Gastrocnemius medialis (tissue), 4 donors: Measurements from ENCODE around the gene ZFYVE26. TPM values are rescaled to one million over a fixed set of nuclear protein-coding genes. Genes with fewer than 3 reads are reported as not detected.

Experiments used
- ATAC-seq, 2 donors: fragments of 150-250 bp; one replicate each; pipeline ENCODE4 v1.9.1; 2016
- DNase-seq, 2 donors: peaks; one replicate each; pipeline ENCODE4 v3.0.0-alpha.2; 2019
- H3K27ac ChIP-seq, 4 donors: fragments of 200-600 bp; sonication (generic); 1 replicate in 1 of 4; 2 replicates in 3 of 4; pipeline ENCODE4 v1.5.1; 2016 to 2018; ENCODE audit warnings: mild to moderate bottlenecking in 2 of 4, moderate library complexity in 1 of 4
- H3K27me3 ChIP-seq, 3 donors: fragments of 200-600 bp; sonication (generic) in 2 of 3; 1 replicate in 1 of 3; 2 replicates in 2 of 3; pipeline versions ENCODE4 v1.5.1 to v1.6.0; 2016 to 2019; ENCODE audit warnings: mild to moderate bottlenecking in 1 of 3, moderate library complexity in 1 of 3
- H3K36me3 ChIP-seq, 2 donors: fragments of 200-600 bp; sonication (generic) in 1 of 2; one replicate each; pipeline ENCODE4 v1.5.1; 2017 to 2018
- H3K4me1 ChIP-seq, 2 donors: fragments of 200-600 bp; sonication (generic) in 1 of 2; one replicate each; pipeline ENCODE4 v1.5.1; 2016 to 2017; ENCODE audit warnings: mild to moderate bottlenecking in 2 of 2
- H3K4me3 ChIP-seq, 4 donors: fragments of 200-600 bp; sonication (generic) in 3 of 4; 1 replicate in 1 of 4; 2 replicates in 3 of 4; pipeline ENCODE4 v1.5.1; 2016 to 2019; ENCODE audit warnings: mild to moderate bottlenecking in 2 of 4
- H3K9me3 ChIP-seq, 3 donors: fragments of 200-600 bp; sonication (generic) in 2 of 3; 1 replicate in 1 of 3; 2 replicates in 2 of 3; pipeline ENCODE4 v1.5.1; 2016 to 2019
- CTCF ChIP-seq, 5 experiments: fragments of 450-650 bp in 3 of 5; fragments of 200-600 bp in 2 of 5; sonication (generic) in 2 of 5; IDR thresholded peaks in 4 of 5; conservative IDR thresholded peaks in 1 of 5; 1 replicate in 4 of 5; 2 replicates in 1 of 5; pipeline ENCODE4 v1.5.1; 2016 to 2019; ENCODE audit warnings: antibody characterized with exemption in 5 of 5, mild to moderate bottlenecking in 3 of 5, moderate library complexity in 3 of 5
- POLR2A ChIP-seq, 2 donors: fragments of 450-650 bp; IDR thresholded peaks; one replicate each; pipeline ENCODE4 v1.6.1; 2017; ENCODE audit warnings: antibody characterized with exemption in 2 of 2, mild to moderate bottlenecking in 2 of 2, moderate library complexity in 2 of 2
- in situ Hi-C, 4 donors: fragments of 200-750 bp; cut with MboI; loops; one replicate each; pipeline versions ENCODE4 v1.15.0 to v1.8.0; 2017; ENCODE audit warnings: low sequenced_read_pairs in 4 of 4
- intact Hi-C: fragments of 100-400 bp; cut with DNase I; formaldehyde crosslinking; loops from one replicate; pipeline ENCODE4 v1.15.1; 2023; ENCODE audit warnings: low total_unique reads
- total RNA-seq, 4 donors: library from RNA; depleted of rRNA; stranded (reverse); fragments of >200 nt; gene quantifications; one replicate each; pipeline versions ENCODE4 v1.1.0 to v1.2.3, GENCODE V29; 2016

Gene ZFYVE26
- total RNA-seq, 4 donors from 2014 or later = 16.3 to 26.3 (median 17.6) TPM

GRCh38 chr14:67800743-67801142 lies 15.6 kb downstream of the ZFYVE26 start:
- Histone ChIP-seq H3K9me3 (no peaks in the 10 kb centered on the region), H3K36me3 (peaks cover 3 to 100% of the 10 kb centered on the region in 2 donors), H3K27me3 (no peaks in the 10 kb centered on the region), H3K4me3 (no peak overlapping the region), H3K27ac (no peak overlapping the region), H3K4me1 (peaks cover 0 to 5% of the 10 kb centered on the region in 2 donors)
- in situ Hi-C loops (no loop called here), intact Hi-C loops (no loop called here)
- ATAC-seq (no peak), DNase-seq (no peak)
- no peak for TF ChIP-seq POLR2A (IDR thresholded peaks at IDR 0.05)
- TF ChIP-seq CTCF (IDR thresholded peaks at IDR 0.05 in 4 of 5, conservative IDR thresholded peaks at IDR 0.05 in 1 of 5) = no peak

- H3K27ac ChIP-seq = no peak overlapping the region
- no peaks in the 10 kb centered on the region for H3K9me3 ChIP-seq
- TF ChIP-seq CTCF (IDR thresholded peaks at IDR 0.05 in 4 of 5, conservative IDR thresholded peaks at IDR 0.05 in 1 of 5) (no peak), POLR2A (IDR thresholded peaks at IDR 0.05) (no peak)
- DNase-seq (no peak), ATAC-seq (no peak)
- in situ Hi-C loops (no loop called here), intact Hi-C loops (no loop called here)
- H3K27me3 ChIP-seq = no peaks in the 10 kb centered on the region
- peaks cover 3 to 100% of the 10 kb centered on the region in 2 donors for H3K36me3 ChIP-seq
- H3K4me1 ChIP-seq = no peaks in the 10 kb centered on the region
- no peak overlapping the region for H3K4me3 ChIP-seq
Observed at GRCh38 chr14:67798731-67799130, 17.7 kb downstream of the ZFYVE26 start.

DNA sequence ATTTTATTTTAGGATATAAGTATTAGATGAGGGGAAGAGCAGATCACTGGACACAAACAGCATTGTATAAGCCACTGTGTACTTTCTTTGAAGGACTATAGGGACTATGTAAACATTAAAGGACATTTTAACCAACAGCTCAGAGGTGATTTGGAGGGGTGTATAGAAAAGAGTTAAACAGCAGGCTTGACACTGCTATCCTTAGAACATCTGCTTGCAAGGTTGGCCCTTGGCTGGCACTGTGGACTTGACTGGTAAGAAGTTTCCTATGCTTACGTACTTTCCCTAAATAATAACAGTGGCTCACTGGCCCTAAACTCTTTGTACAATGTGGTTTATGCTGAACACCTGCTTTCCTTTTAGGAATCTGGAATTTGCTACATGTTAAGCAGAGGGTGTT lies 28.7 kb downstream of the ZFYVE26 start:
- H3K4me3 ChIP-seq = no peak overlapping the region
- ATAC-seq = no peak
- H3K27ac ChIP-seq = peak overlapping the region in 2 of 4 donors; percentile 0 to 54
- peaks cover 0 to 74% of the 10 kb centered on the region in 2 donors for H3K36me3 ChIP-seq
- H3K4me1 ChIP-seq = peaks cover 20 to 33% of the 10 kb centered on the region in 2 donors
- intact Hi-C loops = no loop called here
- TF ChIP-seq CTCF (IDR thresholded peaks at IDR 0.05 in 4 of 5, conservative IDR thresholded peaks at IDR 0.05 in 1 of 5) (no peak), POLR2A (IDR thresholded peaks at IDR 0.05) (no peak)
- no peaks in the 10 kb centered on the region for H3K9me3 ChIP-seq
- H3K27me3 ChIP-seq = no peaks in the 10 kb centered on the region
- in situ Hi-C loops = no loop called here
- DNase-seq = no peak

GRCh38 chr14:67785270-67786109 lies 30.9 kb downstream of the ZFYVE26 start:
- Histone ChIP-seq H3K9me3 (no peaks in the 10 kb centered on the region), H3K27ac (peak overlapping the region; percentile 70 to 82 (median 81)), H3K4me1 (peaks cover 20 to 40% of the 10 kb centered on the region in 2 donors), H3K4me3 (no peak overlapping the region), H3K36me3 (peaks cover 0 to 69% of the 10 kb centered on the region in 2 donors), H3K27me3 (no peaks in the 10 kb centered on the region)
- no peak for TF ChIP-seq POLR2A (IDR thresholded peaks at IDR 0.05)
- TF ChIP-seq CTCF (IDR thresholded peaks at IDR 0.05 in 4 of 5, conservative IDR thresholded peaks at IDR 0.05 in 1 of 5) = no peak
- intact Hi-C loops (no loop called here), in situ Hi-C loops (no loop called here)
- ATAC-seq (peak; percentile 91 to 94), DNase-seq (no peak)
